ENCODE measurements around the gene NDUFAF2. TPM values are rescaled to one million over a fixed set of nuclear protein-coding genes. Genes with fewer than 3 reads are reported as not detected.
A peak's percentile ranks its signal among the peaks of the same experiment; 100 is the strongest.

NDUFAF2 gene
- total and polyA plus RNA-seq, 2 of the 8 experiments (the other 6 are each of a cell fraction or from before 2014, with no cell fraction given), result 10.7 to 46.5 TPM

GRCh38 chr5:60955239-60955638 lies 10.2 kb downstream of the NDUFAF2 start:
- H4K5ac ChIP-seq (ENCODE audit: insufficient read length, low read depth, low read length), result no peak overlapping the region
- H3K23ac ChIP-seq (ENCODE audit: insufficient read length), result no peak overlapping the region
- H3K4me1 ChIP-seq (replicated peaks in 1 of 4; ENCODE audit: control insufficient read depth in 3 of 4, insufficient read depth in 4 of 4, low read length in 3 of 4), result no peaks in the 10 kb centered on the region
- H3K9me3 ChIP-seq (ENCODE audit: insufficient read depth in 2 of 2, low read depth in 1 of 2, low read length in 1 of 2), result 0 out of 4 replicates have a peak, but pooled peaks cover 0 to 6% of the 10 kb centered on the region in 2 experiments
- H2AFZ ChIP-seq (ENCODE audit: low read length), result no peak overlapping the region
- H3K27ac ChIP-seq (ENCODE audit: low read depth, low read length), result no peak overlapping the region
- H3K18ac ChIP-seq (ENCODE audit: extremely low read depth, low read length), result no peak overlapping the region
- WGBS, 2 experiments (ENCODE audit: extremely low coverage in 1 of 2, insufficient coverage in 1 of 2, insufficient read length in 1 of 2, insufficient replicate concordance in 2 of 2, low coverage in 1 of 2, low lambda C conversion rate in 2 of 2, missing lambda C conversion rate in 1 of 2), result 89% methylated on average over 3 of the region's 3 CpGs; no CpG with 5 or more reads in 1 of the 2 experiments
- no peak overlapping the region for H4K8ac ChIP-seq (ENCODE audit: extremely low read depth, insufficient read depth, low read length)
- H2BK5ac ChIP-seq (ENCODE audit: low read depth, low read length), result no peak overlapping the region
- H2BK20ac ChIP-seq (ENCODE audit: low read length), result no peak overlapping the region
- H3K14ac ChIP-seq (ENCODE audit: insufficient read length), result no peak overlapping the region
- no peak overlapping the region for H2BK15ac ChIP-seq (ENCODE audit: low read length)
- no peak overlapping the region for H4K91ac ChIP-seq (replicated peaks; ENCODE audit: insufficient read length, low read length)
- H3K9ac ChIP-seq (replicated peaks in 1 of 4; ENCODE audit: extremely low read depth in 1 of 4, low read depth in 3 of 4, low read length in 3 of 4), result no peak overlapping the region
- POLR2A ChIA-PET (ENCODE audit: partially characterized antibody), result no interaction called here
- DNase-seq (ENCODE audit: low read depth in 1 of 2, low spot score in 2 of 2), result no peak
- H2BK12ac ChIP-seq (ENCODE audit: low read depth, low read length), result no peak overlapping the region
- H3K36me3 ChIP-seq (ENCODE audit: control insufficient read depth in 2 of 4, insufficient read depth in 4 of 4, low read length in 3 of 4), result no peaks in the 10 kb centered on the region
- H3K27me3 ChIP-seq (replicated peaks in 1 of 4; ENCODE audit: control insufficient read depth in 3 of 4, extremely low read depth in 1 of 4, insufficient read depth in 3 of 4, low read length in 3 of 4), result no peaks in the 10 kb centered on the region
- TF ChIP-seq KDM1A (IDR thresholded peaks at IDR 0.05; ENCODE audit: borderline replicate concordance, low read length), result peak; percentile 52; the same call in 1 of the 2 replicates
- TF ChIP-seq USF2 (IDR thresholded peaks at IDR 0.05; ENCODE audit: low read length), result no peak
- no peaks in the 10 kb centered on the region for H4K20me1 ChIP-seq (replicated peaks in 1 of 2; ENCODE audit: control insufficient read depth in 1 of 2, insufficient read depth in 2 of 2, low read length in 2 of 2)
- no peak overlapping the region for H3K4ac ChIP-seq (replicated peaks; ENCODE audit: insufficient read length, low read depth, low read length)
- CTCF ChIA-PET (ENCODE audit: partially characterized antibody), result interaction anchor here (0.8 kb wide), 1 partner anchor 19 kb away, joined by 3 read pairs; no protein-coding TSS in a partner anchor
- H3K4me2 ChIP-seq (ENCODE audit: insufficient read depth in 1 of 2, low read depth in 2 of 2, low read length in 2 of 2), result no peak overlapping the region
- no peak overlapping the region for H3K56ac ChIP-seq (replicated peaks; ENCODE audit: insufficient read length, low read depth, low read length)
- no peak overlapping the region for H2AK5ac ChIP-seq (ENCODE audit: low read depth, low read length)
- no peaks in the 10 kb centered on the region for H3K23me2 ChIP-seq (ENCODE audit: low read depth, low read length)
- no peaks in the 10 kb centered on the region for H3K79me1 ChIP-seq (ENCODE audit: low read depth, low read length)
- H3K4me3 ChIP-seq (ENCODE audit: extremely low read depth in 1 of 4, insufficient read depth in 2 of 4, low read depth in 3 of 4, low read length in 4 of 4), result no peak overlapping the region
- no peak overlapping the region for H2BK120ac ChIP-seq (replicated peaks; ENCODE audit: low read depth, low read length)
- peak; percentile 48 for FAIRE-seq
- H3K79me2 ChIP-seq (ENCODE audit: control insufficient read depth in 1 of 2, insufficient read depth in 2 of 2, low read length in 2 of 2), result peaks cover 0 to 44% of the 10 kb centered on the region in 2 experiments; a peak in 3 of 4 replicates
